Activated T-helper 2 cell treated with anti-CD3 and anti-CD28 coated beads, Interferon-gamma antibody, Interleukin-2, Interleukin-4, amounts not matched to agents 10 μg/mL and 5 μg/mL and 100 μg/mL, durations not matched to agents 14 hours and 24 hours and 36 hours (primary cell): ENCODE measurements around the gene CTRB1. TPM values are rescaled to one million over a fixed set of nuclear protein-coding genes. Genes with fewer than 3 reads are reported as not detected.
"Not testable (repeated sequence)": the region's sequence is repeated elsewhere in the genome, so short reads cannot be mapped to it uniquely, and the experiment has no call there.

Source experiments
- DNase-seq: peaks from one replicate; pipeline ENCODE4 v3.0.0; 2021; ENCODE audit warnings: low spot score
- H3K27ac Mint-ChIP-seq: one replicate; pipeline ENCODE4 v1.8.0; 2021; ENCODE audit warnings: mixed read lengths
- H3K27me3 Mint-ChIP-seq: one replicate; pipeline ENCODE4 v1.8.0; 2021; ENCODE audit warnings: low read depth, mixed read lengths
- H3K36me3 Mint-ChIP-seq: one replicate; pipeline ENCODE4 v1.8.0; 2021; ENCODE audit warnings: low read depth, mixed read lengths
- H3K4me1 Mint-ChIP-seq: one replicate; pipeline ENCODE4 v1.8.0; 2021; ENCODE audit warnings: low read depth, mixed read lengths
- H3K4me3 Mint-ChIP-seq: one replicate; pipeline ENCODE4 v1.8.0; 2021; ENCODE audit warnings: low read depth, mild to moderate bottlenecking, moderate library complexity, mixed read lengths
- H3K9me3 Mint-ChIP-seq: one replicate; pipeline ENCODE4 v1.8.0; 2021; ENCODE audit warnings: mixed read lengths
- intact Hi-C: fragments of 100-400 bp; cut with micrococcal nuclease; formaldehyde crosslinking; loops from one replicate; pipeline ENCODE4 v1.15.1; 2023
- total RNA-seq: library from RNA; stranded (reverse); gene quantifications from 2 replicates; pipeline ENCODE4 v1.2.3, GENCODE V29; 2022

The CTRB1 gene
- total RNA-seq, 1 donor from 2014 or later: not detected

GRCh38 chr16:75242436-75243078 lies 23.8 kb downstream of the CTRB1 start:
- intact Hi-C loops, H3K9me3 Mint-ChIP-seq, DNase-seq, H3K4me3 Mint-ChIP-seq, H3K27ac Mint-ChIP-seq, H3K27me3 Mint-ChIP-seq, H3K36me3 Mint-ChIP-seq, H3K4me1 Mint-ChIP-seq: not testable (repeated sequence)

- Mint-ChIP-seq H3K36me3 (no peaks in the 10 kb centered on the region), H3K27me3 (peaks cover 17% of the 10 kb centered on the region), H3K4me3 (no peak overlapping the region), H3K4me1 (no peaks in the 10 kb centered on the region), H3K9me3 (no peaks in the 10 kb centered on the region), H3K27ac (no peak overlapping the region)
- intact Hi-C loops: no loop called here
- no peak for DNase-seq
Observed at GRCh38 chr16:75243667-75244224, 25.0 kb downstream of the CTRB1 start.

GRCh38 chr16:75244225-75244809 lies 25.5 kb downstream of the CTRB1 start:
- Mint-ChIP-seq H3K27ac (no peak overlapping the region), H3K9me3 (no peaks in the 10 kb centered on the region), H3K36me3 (no peaks in the 10 kb centered on the region), H3K4me1 (no peaks in the 10 kb centered on the region), H3K27me3 (peaks cover 18% of the 10 kb centered on the region), H3K4me3 (no peak overlapping the region)
- intact Hi-C loops: no loop called here
- no peak for DNase-seq

GRCh38 chr16:75244844-75245758 lies 26.3 kb downstream of the CTRB1 start:
- no peaks in the 10 kb centered on the region for H3K9me3 Mint-ChIP-seq

GRCh38 chr16:75246504-75247205 lies 27.9 kb downstream of the CTRB1 start:
- peaks cover 31% of the 10 kb centered on the region for H3K27me3 Mint-ChIP-seq
- H3K27ac Mint-ChIP-seq: no peak overlapping the region
- DNase-seq: no peak
- no peak overlapping the region for H3K4me3 Mint-ChIP-seq
- no peaks in the 10 kb centered on the region for H3K36me3 Mint-ChIP-seq
- H3K9me3 Mint-ChIP-seq: no peaks in the 10 kb centered on the region
- intact Hi-C loops: no loop called here
- H3K4me1 Mint-ChIP-seq: no peaks in the 10 kb centered on the region

More at GRCh38 chr16:75244844-75245758, 26.3 kb downstream of the CTRB1 start:
- Mint-ChIP-seq H3K27me3 (peaks cover 25% of the 10 kb centered on the region), H3K36me3 (no peaks in the 10 kb centered on the region), H3K27ac (no peak overlapping the region), H3K4me3 (no peak overlapping the region), H3K4me1 (no peaks in the 10 kb centered on the region)
- intact Hi-C loops: no loop called here
- DNase-seq: no peak

- DNase-seq: no peak
- no peaks in the 10 kb centered on the region for H3K4me1 Mint-ChIP-seq
- intact Hi-C loops: no loop called here
- H3K27me3 Mint-ChIP-seq: peaks cover 36% of the 10 kb centered on the region
- H3K27ac Mint-ChIP-seq: no peak overlapping the region
- no peaks in the 10 kb centered on the region for H3K9me3 Mint-ChIP-seq
- H3K4me3 Mint-ChIP-seq: no peak overlapping the region
- no peaks in the 10 kb centered on the region for H3K36me3 Mint-ChIP-seq
Observed at GRCh38 chr16:75247249-75247648, 28.5 kb downstream of the CTRB1 start.

GRCh38 chr16:75248142-75248535 lies 29.4 kb downstream of the CTRB1 start:
- H3K27ac Mint-ChIP-seq: no peak overlapping the region
- H3K4me1 Mint-ChIP-seq: no peaks in the 10 kb centered on the region
- H3K36me3 Mint-ChIP-seq: no peaks in the 10 kb centered on the region
- intact Hi-C loops: no loop called here
- no peak overlapping the region for H3K4me3 Mint-ChIP-seq
- peaks cover 40% of the 10 kb centered on the region for H3K27me3 Mint-ChIP-seq
- no peak for DNase-seq
- H3K9me3 Mint-ChIP-seq: no peaks in the 10 kb centered on the region

- H3K4me1 Mint-ChIP-seq: no peaks in the 10 kb centered on the region
- H3K4me3 Mint-ChIP-seq: no peak overlapping the region
Observed at GRCh38 chr16:75248536-75249380, 30.0 kb downstream of the CTRB1 start.

GRCh38 chr16:75249441-75249840 lies 30.7 kb downstream of the CTRB1 start:
- DNase-seq: no peak
- H3K27me3 Mint-ChIP-seq: peaks cover 51% of the 10 kb centered on the region
- H3K27ac Mint-ChIP-seq: no peak overlapping the region
- no peak overlapping the region for H3K4me3 Mint-ChIP-seq
- no peaks in the 10 kb centered on the region for H3K36me3 Mint-ChIP-seq
- H3K4me1 Mint-ChIP-seq: no peaks in the 10 kb centered on the region
- H3K9me3 Mint-ChIP-seq: no peaks in the 10 kb centered on the region
- intact Hi-C loops: no loop called here

More at GRCh38 chr16:75248536-75249380, 30.0 kb downstream of the CTRB1 start:
- intact Hi-C loops: no loop called here
- peaks cover 45% of the 10 kb centered on the region for H3K27me3 Mint-ChIP-seq
- no peaks in the 10 kb centered on the region for H3K9me3 Mint-ChIP-seq
- no peak for DNase-seq
- no peaks in the 10 kb centered on the region for H3K36me3 Mint-ChIP-seq
- no peak overlapping the region for H3K27ac Mint-ChIP-seq

- H3K4me1 Mint-ChIP-seq: no peaks in the 10 kb centered on the region
- H3K36me3 Mint-ChIP-seq: no peaks in the 10 kb centered on the region
- H3K27me3 Mint-ChIP-seq: peaks cover 56% of the 10 kb centered on the region
- no peak overlapping the region for H3K4me3 Mint-ChIP-seq
- intact Hi-C loops: no loop called here
- no peak for DNase-seq
- no peaks in the 10 kb centered on the region for H3K9me3 Mint-ChIP-seq
- H3K27ac Mint-ChIP-seq: no peak overlapping the region
Observed at GRCh38 chr16:75250089-75250808, 31.5 kb downstream of the CTRB1 start.

GRCh38 chr16:75250809-75251279 lies 32.1 kb downstream of the CTRB1 start:
- Mint-ChIP-seq H3K36me3 (no peaks in the 10 kb centered on the region), H3K27ac (no peak overlapping the region), H3K9me3 (no peaks in the 10 kb centered on the region), H3K4me1 (no peaks in the 10 kb centered on the region), H3K4me3 (no peak overlapping the region), H3K27me3 (peaks cover 56% of the 10 kb centered on the region)
- DNase-seq: no peak
- intact Hi-C loops: no loop called here
